Measurements from ENCODE around the gene GADD45B. TPM values are rescaled to one million over a fixed set of nuclear protein-coding genes. Genes with fewer than 3 reads are reported as not detected.
"Not testable (repeated sequence)": the region's sequence is repeated elsewhere in the genome, so short reads cannot be mapped to it uniquely, and the experiment has no call there.

GADD45B gene
- total RNA-seq, 6 experiments from 2014 or later, result 39.0 to 176 (median 127) TPM

- ATAC-seq (peak; percentile 63 to 75 (median 70)), DNase-seq (peak; percentile 74 to 86 (median 83))
- Histone ChIP-seq H3K4me1 (peaks cover 0 to 19% (median 3%) of the 10 kb centered on the region in 4 donors), H3K9me3 (no peaks in the 10 kb centered on the region), H3K4me3 (peak overlapping the region; percentile 41 to 69 (median 58)), H3K27ac (no peak overlapping the region), H3K36me3 (no peaks in the 10 kb centered on the region), H3K27me3 (no peaks in the 10 kb centered on the region)
- TF ChIP-seq, protein P1, sequence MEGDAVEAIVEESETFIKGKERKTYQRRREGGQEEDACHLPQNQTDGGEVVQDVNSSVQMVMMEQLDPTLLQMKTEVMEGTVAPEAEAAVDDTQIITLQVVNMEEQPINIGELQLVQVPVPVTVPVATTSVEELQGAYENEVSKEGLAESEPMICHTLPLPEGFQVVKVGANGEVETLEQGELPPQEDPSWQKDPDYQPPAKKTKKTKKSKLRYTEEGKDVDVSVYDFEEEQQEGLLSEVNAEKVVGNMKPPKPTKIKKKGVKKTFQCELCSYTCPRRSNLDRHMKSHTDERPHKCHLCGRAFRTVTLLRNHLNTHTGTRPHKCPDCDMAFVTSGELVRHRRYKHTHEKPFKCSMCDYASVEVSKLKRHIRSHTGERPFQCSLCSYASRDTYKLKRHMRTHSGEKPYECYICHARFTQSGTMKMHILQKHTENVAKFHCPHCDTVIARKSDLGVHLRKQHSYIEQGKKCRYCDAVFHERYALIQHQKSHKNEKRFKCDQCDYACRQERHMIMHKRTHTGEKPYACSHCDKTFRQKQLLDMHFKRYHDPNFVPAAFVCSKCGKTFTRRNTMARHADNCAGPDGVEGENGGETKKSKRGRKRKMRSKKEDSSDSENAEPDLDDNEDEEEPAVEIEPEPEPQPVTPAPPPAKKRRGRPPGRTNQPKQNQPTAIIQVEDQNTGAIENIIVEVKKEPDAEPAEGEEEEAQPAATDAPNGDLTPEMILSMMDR (IDR thresholded peaks at IDR 0.05), result no peak
- TF ChIP-seq POLR2A (IDR thresholded peaks at IDR 0.05), result peak; percentile 29
- intact Hi-C loops (cut with DNase I), result no loop called here
- 13% methylated on average over 39 of the region's 46 CpGs for WGBS (ENCODE audit: insufficient coverage, low coverage, low lambda C conversion rate, missing lambda C conversion rate)
Observed at GRCh38 chr19:2462635-2463421, 13.1 kb upstream of the GADD45B start.

GRCh38 chr19:2463694-2464093, 12.2 kb upstream of the GADD45B start:
- 100% methylated on average over 3 of the region's 5 CpGs for WGBS (ENCODE audit: insufficient coverage, low coverage, low lambda C conversion rate, missing lambda C conversion rate)
- intact Hi-C loops (cut with DNase I); H3K27me3 ChIP-seq; ATAC-seq; H3K36me3 ChIP-seq; H3K4me3 ChIP-seq; DNase-seq; H3K9me3 ChIP-seq; H3K27ac ChIP-seq: not testable (repeated sequence)
- peaks cover 0 to 17% (median 0%) of the 10 kb centered on the region in 4 donors for H3K4me1 ChIP-seq

DNA sequence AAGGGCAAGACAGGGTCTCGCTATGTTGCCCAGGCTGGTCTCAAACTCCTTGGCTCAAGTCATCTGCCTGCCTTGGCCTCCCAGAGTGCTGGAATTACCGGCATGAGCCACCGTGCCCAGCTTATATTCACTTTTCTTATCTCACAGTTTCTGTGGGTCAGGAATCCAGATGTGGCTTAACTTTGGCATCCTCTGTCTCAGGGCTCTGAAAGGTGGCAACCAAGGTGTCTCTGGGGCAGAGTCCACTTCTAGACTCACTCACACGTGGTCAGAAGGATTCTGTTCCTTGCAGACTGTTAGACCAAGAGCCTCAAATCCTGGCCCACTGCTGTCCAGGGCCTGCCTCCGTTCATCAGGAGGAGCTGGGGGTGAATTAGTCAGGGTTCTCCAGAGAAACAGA, 11.5 kb upstream of the GADD45B start:
- Histone ChIP-seq H3K27ac (no peak overlapping the region), H3K27me3 (no peaks in the 10 kb centered on the region), H3K9me3 (no peaks in the 10 kb centered on the region), H3K4me3 (no peak overlapping the region), H3K36me3 (no peaks in the 10 kb centered on the region), H3K4me1 (peaks cover 0 to 17% (median 0%) of the 10 kb centered on the region in 4 donors)
- DNase-seq (no peak), ATAC-seq (no peak)
- TF ChIP-seq, protein P1 (IDR thresholded peaks at IDR 0.05), result no peak
- TF ChIP-seq POLR2A (IDR thresholded peaks at IDR 0.05), result no peak
- WGBS (ENCODE audit: insufficient coverage, low coverage, low lambda C conversion rate, missing lambda C conversion rate), result 65% methylated on average over 3 of the region's 5 CpGs
- intact Hi-C loops (cut with DNase I), result no loop called here

DNA sequence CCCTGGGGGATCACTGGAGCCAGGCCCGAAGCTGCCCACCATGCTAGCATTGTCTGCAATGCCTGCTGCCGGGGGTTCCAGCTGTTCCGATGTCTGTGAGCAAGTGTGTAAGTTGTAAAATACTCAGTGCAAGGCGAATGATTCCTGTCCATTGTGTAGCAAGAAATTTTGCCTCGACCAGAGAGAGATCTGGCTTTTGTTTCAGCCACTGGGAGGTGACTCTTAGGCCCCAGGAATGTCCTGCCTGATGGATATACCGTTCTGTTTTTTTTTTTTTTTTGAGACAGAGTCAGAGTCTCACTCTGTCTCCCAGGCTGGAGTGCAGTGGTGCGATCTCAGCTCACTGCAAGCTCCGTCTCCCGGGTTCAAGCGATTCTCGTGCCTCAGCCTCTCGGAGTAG, 7.3 kb upstream of the GADD45B start:
- intact Hi-C loops (cut with DNase I), result no loop called here
- Histone ChIP-seq H3K4me3 (no peak overlapping the region), H3K36me3 (no peaks in the 10 kb centered on the region), H3K27me3 (no peaks in the 10 kb centered on the region), H3K9me3 (no peaks in the 10 kb centered on the region), H3K4me1 (no peaks in the 10 kb centered on the region), H3K27ac (no peak overlapping the region)
- TF ChIP-seq, protein P1 (IDR thresholded peaks at IDR 0.05), result no peak
- TF ChIP-seq POLR2A (IDR thresholded peaks at IDR 0.05), result no peak
- no peak for ATAC-seq
- no peak for DNase-seq
- no CpG with 5 or more reads among the region's 12 CpGs for WGBS (ENCODE audit: insufficient coverage, low coverage, low lambda C conversion rate, missing lambda C conversion rate)

DNA sequence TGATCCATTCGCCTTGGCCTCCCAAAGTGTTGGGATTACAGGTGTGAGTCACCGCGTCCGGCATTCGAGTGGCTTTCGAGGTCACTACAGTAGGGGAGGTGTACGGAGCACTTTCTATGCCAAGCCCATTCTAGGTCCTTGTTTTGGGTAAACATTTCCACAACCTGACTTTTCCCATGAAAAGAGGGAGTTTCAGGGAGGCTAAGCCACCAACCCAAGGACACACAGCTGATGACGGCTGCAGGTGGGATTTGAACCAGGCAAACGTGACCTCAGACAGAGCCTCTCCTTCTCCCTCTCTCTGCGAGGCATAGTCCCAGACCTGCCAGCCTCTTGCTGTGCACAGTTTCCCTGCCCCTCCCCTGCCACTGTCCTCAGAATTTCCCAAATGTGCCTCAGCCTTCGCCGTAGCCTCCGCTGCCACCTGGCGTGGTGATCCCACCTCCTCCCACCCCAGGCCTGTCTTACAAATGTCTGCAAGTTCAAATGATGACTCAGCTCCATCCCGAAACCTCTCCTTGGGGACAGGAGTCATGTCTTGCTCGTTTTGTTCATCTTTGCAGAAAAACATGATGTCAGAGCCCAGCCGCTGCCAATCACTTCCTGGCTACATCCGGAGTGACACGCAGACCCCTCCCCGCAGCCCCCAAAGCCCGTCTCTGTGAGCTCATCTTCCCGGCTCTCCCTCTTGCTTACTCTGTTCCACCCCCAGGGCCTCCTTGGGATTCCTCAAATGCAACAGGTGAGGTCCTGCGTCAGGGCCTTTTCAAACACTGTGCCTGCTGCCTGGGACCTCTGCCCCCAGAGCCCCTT, 6.6 kb upstream of the GADD45B start:
- H3K9me3 ChIP-seq, result no peaks in the 10 kb centered on the region
- intact Hi-C loops (cut with DNase I), result no loop called here
- peak in 1 of 4 donors; percentile 22 for ATAC-seq
- whole genome bisulfite sequencing (ENCODE audit: insufficient coverage, low coverage, low lambda C conversion rate, missing lambda C conversion rate), result 42% methylated on average over 14 of the region's 23 CpGs
- H3K4me1 ChIP-seq, result peaks cover 0 to 3% (median 0%) of the 10 kb centered on the region in 4 donors
- DNase-seq, result no peak
- H3K27ac ChIP-seq, result no peak overlapping the region
- no peak overlapping the region for H3K4me3 ChIP-seq
- no peak for TF ChIP-seq POLR2A (IDR thresholded peaks at IDR 0.05)
- TF ChIP-seq, protein P1 (IDR thresholded peaks at IDR 0.05), result no peak
- no peaks in the 10 kb centered on the region for H3K27me3 ChIP-seq
- no peaks in the 10 kb centered on the region for H3K36me3 ChIP-seq

GRCh38 chr19:2469915-2470200, 6.1 kb upstream of the GADD45B start:
- H3K4me1 ChIP-seq, ATAC-seq, H3K9me3 ChIP-seq, H3K4me3 ChIP-seq, DNase-seq, H3K36me3 ChIP-seq, H3K27me3 ChIP-seq, H3K27ac ChIP-seq: not testable (repeated sequence)
- intact Hi-C loops (cut with DNase I), result loop anchor here (10.0 kb wide), 2 partner anchors 105 to 145 kb away; no protein-coding TSS in a partner anchor
- 73% methylated on average over 8 of the region's 8 CpGs for WGBS (ENCODE audit: insufficient coverage, low coverage, low lambda C conversion rate, missing lambda C conversion rate)
